ENCODE measurements around the gene ME3. TPM values are rescaled to one million over a fixed set of nuclear protein-coding genes. Genes with fewer than 3 reads are reported as not detected.

ME3 gene
- total RNA-seq, 1 experiment from 2014 or later, result 0.30 TPM

DNA sequence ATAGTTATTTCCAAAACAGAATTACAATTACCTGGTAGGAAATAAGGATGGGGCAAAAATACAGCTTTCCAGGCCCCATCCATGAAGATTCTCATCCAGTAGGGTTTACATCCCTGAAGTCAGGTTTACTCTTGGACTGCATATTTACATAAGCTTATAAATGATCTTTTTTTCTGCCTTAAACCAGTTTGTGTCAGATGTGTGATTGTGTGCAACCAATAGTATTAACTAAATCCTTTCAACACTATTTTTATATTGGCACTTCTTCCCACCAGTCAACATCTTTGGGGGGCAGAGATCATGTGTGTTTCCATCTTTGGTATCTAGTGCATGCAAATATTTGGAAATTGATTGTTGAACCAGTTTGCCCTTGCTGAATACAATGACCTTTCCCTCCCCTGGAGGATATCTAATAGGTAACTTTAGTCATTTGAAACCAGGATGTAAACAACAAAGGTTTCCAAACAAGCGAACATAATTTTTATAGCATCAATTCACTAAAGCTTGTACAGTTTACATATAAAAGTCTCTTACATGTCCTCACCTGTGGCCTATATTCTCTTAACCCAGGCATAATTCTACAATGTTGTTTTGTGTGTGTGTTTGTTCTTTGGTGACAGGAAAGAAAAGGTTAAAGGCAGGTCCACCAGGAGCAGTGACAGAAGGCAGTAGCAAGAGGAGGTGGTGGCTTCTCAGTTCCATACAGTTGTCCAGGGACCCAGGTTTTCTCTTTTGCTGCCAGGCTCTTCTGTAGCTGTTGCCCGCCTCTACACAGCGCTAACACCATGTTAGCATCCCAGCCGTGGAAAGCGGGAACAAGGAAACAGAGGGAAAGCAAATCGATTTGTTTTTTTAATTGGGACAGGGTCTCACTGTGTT, 1.7 kb upstream of the ME3 start:
- no peak for TF ChIP-seq CTCF (IDR thresholded peaks at IDR 0.05 in 2 of 3, conservative IDR thresholded peaks at IDR 0.05 in 1 of 3; ENCODE audit: borderline replicate concordance in 1 of 3, insufficient read depth in 1 of 3, low read depth in 2 of 3, low read length in 2 of 3)
- TF ChIP-seq, protein P1, sequence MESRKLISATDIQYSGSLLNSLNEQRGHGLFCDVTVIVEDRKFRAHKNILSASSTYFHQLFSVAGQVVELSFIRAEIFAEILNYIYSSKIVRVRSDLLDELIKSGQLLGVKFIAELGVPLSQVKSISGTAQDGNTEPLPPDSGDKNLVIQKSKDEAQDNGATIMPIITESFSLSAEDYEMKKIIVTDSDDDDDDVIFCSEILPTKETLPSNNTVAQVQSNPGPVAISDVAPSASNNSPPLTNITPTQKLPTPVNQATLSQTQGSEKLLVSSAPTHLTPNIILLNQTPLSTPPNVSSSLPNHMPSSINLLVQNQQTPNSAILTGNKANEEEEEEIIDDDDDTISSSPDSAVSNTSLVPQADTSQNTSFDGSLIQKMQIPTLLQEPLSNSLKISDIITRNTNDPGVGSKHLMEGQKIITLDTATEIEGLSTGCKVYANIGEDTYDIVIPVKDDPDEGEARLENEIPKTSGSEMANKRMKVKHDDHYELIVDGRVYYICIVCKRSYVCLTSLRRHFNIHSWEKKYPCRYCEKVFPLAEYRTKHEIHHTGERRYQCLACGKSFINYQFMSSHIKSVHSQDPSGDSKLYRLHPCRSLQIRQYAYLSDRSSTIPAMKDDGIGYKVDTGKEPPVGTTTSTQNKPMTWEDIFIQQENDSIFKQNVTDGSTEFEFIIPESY (IDR thresholded peaks at IDR 0.05; ENCODE audit: extremely low read depth, insufficient replicate concordance, low read length), result no peak
- TF ChIP-seq POLR2AphosphoS5 (IDR thresholded peaks at IDR 0.05; ENCODE audit: low read depth, low read length), result no peak
- no peak overlapping the region for H3K4me3 ChIP-seq (replicated peaks in 1 of 2; ENCODE audit: low read depth in 1 of 2, low read length in 2 of 2)
- H3K9me2 ChIP-seq (ENCODE audit: insufficient read depth), result no peaks in the 10 kb centered on the region
- H3K9me3 ChIP-seq (ENCODE audit: control insufficient read depth in 1 of 2, insufficient read depth in 1 of 2, low read depth in 1 of 2, low read length in 2 of 2), result no peaks in the 10 kb centered on the region
- RAD21 ChIA-PET (ENCODE audit: low non-redundant PET in 1 of 2, low total read pairs in 2 of 2, uncharacterized antibody in 2 of 2, unreplicated experiment in 2 of 2), result no interaction called here
- intact Hi-C loops (cut with micrococcal nuclease), result no loop called here
- POLR2A ChIA-PET, result no interaction called here
- DNase-seq (ENCODE audit: low read depth, low spot score) (no peak), ATAC-seq (no peak)
- CTCF ChIA-PET, result no interaction called here
- H3K4me2 ChIP-seq (ENCODE audit: low read length), result no peak overlapping the region
- H3K27ac ChIP-seq (ENCODE audit: low read depth, low read length), result no peak overlapping the region
- no peaks in the 10 kb centered on the region for H4K20me1 ChIP-seq (ENCODE audit: insufficient read depth)
- no peak overlapping the region for H2AFZ ChIP-seq (ENCODE audit: low read depth, low read length, poor library complexity, severe bottlenecking)
- no peaks in the 10 kb centered on the region for H3K36me3 ChIP-seq (ENCODE audit: control insufficient read depth in 1 of 2, insufficient read depth in 2 of 2, low read length in 2 of 2)
- peaks cover 0 to 9% of the 10 kb centered on the region in 2 experiments; a peak in 3 of 4 replicates for H3K4me1 ChIP-seq (ENCODE audit: control insufficient read depth in 1 of 2, insufficient read depth in 2 of 2, low read length in 2 of 2)
- no peaks in the 10 kb centered on the region for H3K79me2 ChIP-seq (ENCODE audit: insufficient read depth, low read length)
- BruUV-seq (replicated peaks), result no TSS peak
- no peaks in the 10 kb centered on the region for H3K27me3 ChIP-seq (ENCODE audit: insufficient read depth, low read length)
- H3K9ac ChIP-seq (ENCODE audit: low read length), result no peak overlapping the region

All from HCT116 (cell line).